PFSK-1 (cell line): Measurements from ENCODE around the gene WDR7.

Experiments used
- POLR2AphosphoS5 ChIP-seq: IDR thresholded peaks from 2 replicates; pipeline ENCODE4 v1.6.1; 2012; ENCODE audit warnings: low read depth, mild to moderate bottlenecking, control low read depth, low read length, moderate library complexity
- REST ChIP-seq, 2 experiments: IDR thresholded peaks; 2 replicates each; pipeline versions ENCODE4 v1.6.1 to v1.8.0; 2011 to 2012; ENCODE audit warnings: low read depth in 2 of 2, low read length in 2 of 2, control low read depth in 1 of 2, inconsistent platforms in 1 of 2, mild to moderate bottlenecking in 1 of 2, moderate library complexity in 1 of 2; ENCODE audit not compliant: insufficient read depth in 1 of 2
- SIN3A ChIP-seq: IDR thresholded peaks from 2 replicates; pipeline ENCODE4 v1.6.1; 2012; ENCODE audit warnings: mild to moderate bottlenecking, low read length, moderate library complexity, borderline replicate concordance; ENCODE audit not compliant: insufficient read depth
- TAF1 ChIP-seq: IDR thresholded peaks from 2 replicates; pipeline ENCODE4 v1.6.1; 2012; ENCODE audit warnings: low read length, control low read depth, borderline replicate concordance; ENCODE audit not compliant: insufficient read depth

GRCh38 chr18:57048859-57049258 is 397.7 kb downstream of the WDR7 start:
- TF ChIP-seq SIN3A: no peak
- no peak for TF ChIP-seq POLR2AphosphoS5
- no peak for TF ChIP-seq REST (IDR thresholded peaks at IDR 0.05; ENCODE audit: insufficient read depth in 1 of 2, low read depth in 2 of 2, low read length in 2 of 2)
- TF ChIP-seq TAF1: no peak
